SU-DHL-6 (cell line): ENCODE measurements around the gene ADAMTS12.

Source experiments
- EZH2phosphoT487 ChIP-seq: fragments of 200-600 bp; sonication (generic), shearing (Covaris generic); conservative IDR thresholded peaks from 2 replicates; pipeline ENCODE4 v1.6.1; 2018; ENCODE audit warnings: mild to moderate bottlenecking, antibody characterized with exemption, low read length, moderate library complexity, mixed read lengths
- TF ChIP-seq, protein P1 (sequence below): fragments of 200-600 bp; sonication (generic); IDR thresholded peaks from one replicate; pipeline ENCODE4 v1.5.1; 2017; ENCODE audit warnings: antibody characterized with exemption, mild to moderate bottlenecking, low read length, moderate library complexity; ENCODE audit not compliant: insufficient read depth, poor library complexity, severe bottlenecking

DNA sequence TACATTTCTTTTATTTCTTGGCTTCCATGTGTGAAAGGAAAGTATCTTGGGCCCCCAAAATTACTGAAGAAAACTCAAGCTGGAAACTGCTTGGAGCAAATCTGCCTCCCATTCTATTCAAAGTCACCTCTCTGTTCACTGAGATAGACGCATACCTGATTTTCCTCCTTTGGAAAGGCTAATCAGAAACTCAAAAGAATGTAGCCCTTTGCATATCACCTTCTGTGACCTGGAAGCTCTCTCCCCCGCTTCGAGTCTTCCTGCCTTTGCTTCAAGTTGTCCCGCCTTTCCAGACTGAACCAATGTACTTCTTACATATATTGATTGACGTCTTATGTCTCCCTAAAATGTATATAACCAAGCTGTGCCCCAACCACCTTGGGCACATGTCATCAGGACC is 39.3 kb upstream of the ADAMTS12 start:
- TF ChIP-seq, protein P1, sequence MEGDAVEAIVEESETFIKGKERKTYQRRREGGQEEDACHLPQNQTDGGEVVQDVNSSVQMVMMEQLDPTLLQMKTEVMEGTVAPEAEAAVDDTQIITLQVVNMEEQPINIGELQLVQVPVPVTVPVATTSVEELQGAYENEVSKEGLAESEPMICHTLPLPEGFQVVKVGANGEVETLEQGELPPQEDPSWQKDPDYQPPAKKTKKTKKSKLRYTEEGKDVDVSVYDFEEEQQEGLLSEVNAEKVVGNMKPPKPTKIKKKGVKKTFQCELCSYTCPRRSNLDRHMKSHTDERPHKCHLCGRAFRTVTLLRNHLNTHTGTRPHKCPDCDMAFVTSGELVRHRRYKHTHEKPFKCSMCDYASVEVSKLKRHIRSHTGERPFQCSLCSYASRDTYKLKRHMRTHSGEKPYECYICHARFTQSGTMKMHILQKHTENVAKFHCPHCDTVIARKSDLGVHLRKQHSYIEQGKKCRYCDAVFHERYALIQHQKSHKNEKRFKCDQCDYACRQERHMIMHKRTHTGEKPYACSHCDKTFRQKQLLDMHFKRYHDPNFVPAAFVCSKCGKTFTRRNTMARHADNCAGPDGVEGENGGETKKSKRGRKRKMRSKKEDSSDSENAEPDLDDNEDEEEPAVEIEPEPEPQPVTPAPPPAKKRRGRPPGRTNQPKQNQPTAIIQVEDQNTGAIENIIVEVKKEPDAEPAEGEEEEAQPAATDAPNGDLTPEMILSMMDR: no peak
- no peak for TF ChIP-seq EZH2phosphoT487
